H1 (cell line): ENCODE results near the gene CELSR1. TPM values are rescaled to one million over a fixed set of nuclear protein-coding genes. Genes with fewer than 3 reads are reported as not detected.

Experiments
- SIN3A ChIP-seq, 2 experiments: IDR thresholded peaks in 1 of 2; conservative IDR thresholded peaks in 1 of 2; 2 replicates each; pipeline ENCODE4 v1.6.1; 2011 to 2012; ENCODE audit warnings: low read length in 2 of 2, improper control_type of control experiment in 1 of 2, low read depth in 1 of 2, mild to moderate bottlenecking in 1 of 2
- polyA plus RNA-seq, 7 experiments: library from polyadenylated mRNA; depleted of rRNA in 3 of 7; stranded (reverse) in 5 of 7; unstranded in 2 of 7; fragments of >200 nt in 5 of 7; fragments of 200-250 nt in 2 of 7; gene quantifications; 1 replicate in 5 of 7; 2 replicates in 1 of 7; 4 replicates in 1 of 7; pipeline versions ENCODE4 v1.2.1 to v1.2.3, GENCODE V29; 2011 to 2013; ENCODE audit warnings: missing spikeins in 2 of 7, mixed read lengths in 2 of 7
- total RNA-seq: library from RNA; stranded (reverse); fragmentation: NEBNext Ultra II Directional; extraction: Animal tissue kit (Norgen Biotek cat#: 25700); gene quantifications from 2 replicates; pipeline ENCODE4 v1.2.1, GENCODE V29; 2021

CELSR1 gene
- total and polyA plus RNA-seq, 2 of the 8 experiments (the other 6 are each of a cell fraction or from before 2014, with no cell fraction given), result 9.0 to 12.4 TPM

DNA sequence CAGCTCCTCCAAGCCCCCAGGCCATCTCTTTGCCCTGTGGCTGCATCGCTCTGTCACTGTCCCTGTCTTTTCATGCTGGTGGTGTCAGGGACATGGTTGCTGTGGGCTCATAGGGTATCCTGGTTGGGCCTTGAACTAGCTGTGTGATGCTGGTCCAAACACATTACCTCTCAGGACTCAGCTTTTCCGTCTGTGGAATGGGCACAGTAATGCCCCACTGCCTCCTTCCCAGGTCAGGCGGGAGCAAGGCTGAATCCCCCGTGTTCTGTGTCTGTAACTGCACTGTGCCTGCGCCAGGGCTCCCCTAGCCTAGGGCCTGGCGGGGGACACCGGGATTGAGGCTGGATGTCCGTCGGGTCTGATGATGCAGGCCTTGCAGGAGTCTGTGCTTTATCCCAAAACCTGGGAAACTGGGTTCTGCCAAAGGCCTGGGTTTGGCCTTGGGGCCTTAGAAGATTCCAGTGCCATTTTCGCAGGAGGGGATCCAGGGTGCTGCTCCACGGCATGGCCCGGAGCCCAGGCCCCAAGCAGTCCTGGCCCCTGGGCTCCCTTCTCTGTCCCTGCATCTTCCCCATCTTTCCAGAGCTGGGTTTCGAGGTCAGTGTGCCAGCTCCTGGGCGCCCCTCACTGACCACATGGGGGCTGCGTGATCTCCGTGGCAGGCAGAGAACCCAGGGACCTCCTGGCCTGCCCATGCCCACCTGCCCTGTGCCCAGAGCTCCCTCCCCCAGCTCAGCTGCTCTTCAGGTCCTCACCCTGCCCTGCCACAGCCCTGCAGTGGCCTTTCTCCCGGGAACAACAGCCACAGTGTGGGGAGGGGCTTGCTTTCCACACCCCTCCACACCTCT, 32.7 kb upstream of the CELSR1 start (continued):
- TF ChIP-seq SIN3A (conservative IDR thresholded peaks at IDR 0.05 in 1 of 2, IDR thresholded peaks at IDR 0.05 in 1 of 2; ENCODE audit: low read depth in 1 of 2, low read length in 2 of 2), result no peak
